ENCODE results near the gene MYL4. TPM values are rescaled to one million over a fixed set of nuclear protein-coding genes. Genes with fewer than 3 reads are reported as not detected.
A peak's percentile ranks its signal among the peaks of the same experiment; 100 is the strongest.

Gene MYL4
- total RNA-seq, 1 donor from 2014 or later = not detected

DNA sequence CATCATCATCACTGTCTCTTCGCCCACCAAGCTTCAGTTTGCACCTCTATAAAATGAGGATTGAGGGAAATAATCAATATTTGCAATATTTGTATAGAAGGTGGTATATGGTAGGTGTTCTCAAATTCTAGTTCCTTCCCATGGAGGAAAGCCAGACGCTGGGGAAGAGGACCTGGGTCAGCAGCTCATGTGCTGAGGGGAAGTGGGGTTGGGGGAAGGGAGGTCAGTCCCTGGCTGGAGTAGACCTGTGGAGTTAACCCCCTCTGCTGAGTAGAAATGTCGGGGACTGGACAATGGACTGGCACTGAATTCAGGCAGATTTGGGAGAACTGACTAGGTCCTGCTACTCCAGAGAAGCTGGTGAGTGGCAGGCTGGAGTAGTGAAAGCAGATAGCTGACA, 31.7 kb downstream of the MYL4 start:
- peak overlapping the region; percentile 92 for H3K27ac Mint-ChIP-seq (ENCODE audit: unreplicated experiment)
- H3K4me3 Mint-ChIP-seq (ENCODE audit: unreplicated experiment) = no peak overlapping the region

DNA sequence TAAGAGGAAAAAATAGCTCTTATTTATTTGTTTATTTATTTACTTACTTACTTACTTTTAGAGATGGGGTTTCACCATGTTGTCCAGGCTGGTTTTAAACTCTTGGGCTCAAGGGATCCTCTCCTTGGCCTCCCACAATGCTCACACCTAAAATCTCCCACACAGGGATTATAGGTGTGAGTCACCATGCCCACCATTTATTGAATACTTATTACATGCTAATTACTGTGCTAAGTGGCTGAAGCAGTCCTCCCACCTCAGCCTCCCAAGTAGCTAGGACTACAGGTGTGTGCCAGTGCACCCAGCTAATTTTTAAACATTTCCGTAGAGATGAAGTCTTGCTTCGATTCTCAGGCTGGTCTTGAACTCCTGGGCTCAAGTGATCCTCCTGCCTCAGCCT, 33.5 kb downstream of the MYL4 start:
- no peak for DNase-seq (ENCODE audit: extremely low spot score, unreplicated experiment)
- TF ChIP-seq, protein P1, sequence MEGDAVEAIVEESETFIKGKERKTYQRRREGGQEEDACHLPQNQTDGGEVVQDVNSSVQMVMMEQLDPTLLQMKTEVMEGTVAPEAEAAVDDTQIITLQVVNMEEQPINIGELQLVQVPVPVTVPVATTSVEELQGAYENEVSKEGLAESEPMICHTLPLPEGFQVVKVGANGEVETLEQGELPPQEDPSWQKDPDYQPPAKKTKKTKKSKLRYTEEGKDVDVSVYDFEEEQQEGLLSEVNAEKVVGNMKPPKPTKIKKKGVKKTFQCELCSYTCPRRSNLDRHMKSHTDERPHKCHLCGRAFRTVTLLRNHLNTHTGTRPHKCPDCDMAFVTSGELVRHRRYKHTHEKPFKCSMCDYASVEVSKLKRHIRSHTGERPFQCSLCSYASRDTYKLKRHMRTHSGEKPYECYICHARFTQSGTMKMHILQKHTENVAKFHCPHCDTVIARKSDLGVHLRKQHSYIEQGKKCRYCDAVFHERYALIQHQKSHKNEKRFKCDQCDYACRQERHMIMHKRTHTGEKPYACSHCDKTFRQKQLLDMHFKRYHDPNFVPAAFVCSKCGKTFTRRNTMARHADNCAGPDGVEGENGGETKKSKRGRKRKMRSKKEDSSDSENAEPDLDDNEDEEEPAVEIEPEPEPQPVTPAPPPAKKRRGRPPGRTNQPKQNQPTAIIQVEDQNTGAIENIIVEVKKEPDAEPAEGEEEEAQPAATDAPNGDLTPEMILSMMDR (IDR thresholded peaks at IDR 0.05) = no peak
- peaks cover 12% of the 10 kb centered on the region for H3K27me3 Mint-ChIP-seq (ENCODE audit: unreplicated experiment)
- no peak overlapping the region for H3K4me3 Mint-ChIP-seq (ENCODE audit: unreplicated experiment)
- no peaks in the 10 kb centered on the region for H3K9me3 Mint-ChIP-seq (ENCODE audit: unreplicated experiment)
- no peaks in the 10 kb centered on the region for H3K36me3 Mint-ChIP-seq (ENCODE audit: unreplicated experiment)
- H3K27ac Mint-ChIP-seq (ENCODE audit: unreplicated experiment) = no peak overlapping the region
- peaks cover 17% of the 10 kb centered on the region for H3K4me1 Mint-ChIP-seq (ENCODE audit: unreplicated experiment)

More for the DNA sequence above, 31.7 kb downstream of the MYL4 start:
- TF ChIP-seq, protein P1 (IDR thresholded peaks at IDR 0.05) = no peak
- H3K36me3 Mint-ChIP-seq (ENCODE audit: unreplicated experiment) = no peaks in the 10 kb centered on the region
- peaks cover 17% of the 10 kb centered on the region for H3K4me1 Mint-ChIP-seq (ENCODE audit: unreplicated experiment)
- H3K27me3 Mint-ChIP-seq (ENCODE audit: unreplicated experiment) = peaks cover 4% of the 10 kb centered on the region
- H3K9me3 Mint-ChIP-seq (ENCODE audit: unreplicated experiment) = no peaks in the 10 kb centered on the region
- DNase-seq (ENCODE audit: extremely low spot score, unreplicated experiment) = no peak

DNA sequence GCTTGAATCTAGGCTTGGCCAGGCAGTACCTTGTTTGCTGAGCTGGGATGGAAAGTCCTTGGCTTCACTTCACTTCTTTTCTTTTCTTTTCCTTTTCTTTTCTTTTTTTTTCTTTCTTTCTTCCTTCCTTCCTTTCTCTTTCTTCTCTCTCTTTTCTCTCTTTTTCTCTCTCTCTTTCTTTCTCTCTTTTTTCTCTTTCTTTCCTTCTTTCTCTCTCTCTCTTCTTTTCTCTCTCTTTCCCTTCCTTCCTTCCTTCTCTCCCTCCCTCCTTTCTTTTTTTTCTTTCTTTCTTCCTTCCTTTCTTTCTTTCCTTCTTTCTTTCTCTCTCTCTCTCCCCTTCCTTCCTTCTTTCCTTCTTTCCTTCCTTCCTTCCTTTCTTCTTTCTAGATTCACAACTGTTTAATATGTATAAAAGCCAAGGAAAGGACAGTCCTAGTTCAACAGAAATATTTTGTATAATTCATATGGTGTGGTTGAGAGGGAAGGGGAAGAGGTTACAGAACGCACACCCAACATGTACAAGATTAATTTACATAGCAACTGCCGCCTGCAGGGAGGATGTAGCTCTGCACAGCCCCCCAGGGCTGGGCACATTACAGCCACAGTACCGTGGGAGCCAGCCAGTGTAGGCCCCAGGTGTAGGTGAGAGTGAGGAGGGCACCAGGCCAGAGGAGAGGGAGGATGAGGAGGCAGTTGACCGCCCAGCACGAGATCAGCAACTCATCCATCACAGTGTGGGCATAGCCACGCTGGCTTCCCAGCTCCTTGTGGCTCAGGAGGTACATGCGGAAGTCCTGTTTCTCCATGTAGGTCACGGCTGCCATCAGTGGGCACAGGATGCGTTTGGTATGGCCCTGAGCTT, 34.8 kb downstream of the MYL4 start:
- TF ChIP-seq, protein P1 (IDR thresholded peaks at IDR 0.05) = no peak
- H3K9me3 Mint-ChIP-seq (ENCODE audit: unreplicated experiment) = no peaks in the 10 kb centered on the region
- H3K4me3 Mint-ChIP-seq (ENCODE audit: unreplicated experiment) = no peak overlapping the region
- peaks cover 17% of the 10 kb centered on the region for H3K4me1 Mint-ChIP-seq (ENCODE audit: unreplicated experiment)
- H3K27me3 Mint-ChIP-seq (ENCODE audit: unreplicated experiment) = peaks cover 12% of the 10 kb centered on the region
- DNase-seq (ENCODE audit: extremely low spot score, unreplicated experiment) = no peak
- no peak overlapping the region for H3K27ac Mint-ChIP-seq (ENCODE audit: unreplicated experiment)
- no peaks in the 10 kb centered on the region for H3K36me3 Mint-ChIP-seq (ENCODE audit: unreplicated experiment)

DNA sequence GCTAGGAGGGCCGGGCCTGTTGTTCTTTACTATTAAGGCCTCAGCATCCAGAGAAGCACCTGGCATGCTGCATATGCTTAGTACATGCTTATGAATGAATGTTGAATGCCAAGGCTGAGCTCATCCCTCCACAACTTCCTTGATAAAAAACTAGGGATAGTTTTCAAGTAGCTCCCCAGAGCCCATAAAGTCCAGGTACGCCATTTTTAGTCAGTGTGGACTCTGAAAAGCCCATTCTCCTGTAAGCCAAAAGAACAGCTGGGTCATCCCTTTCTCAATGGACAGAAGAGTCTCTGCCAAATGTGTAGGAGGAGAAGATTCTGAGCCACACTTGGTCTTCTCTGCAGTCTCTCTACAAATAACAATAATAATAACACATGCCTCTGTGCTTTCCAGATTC, 35.5 kb downstream of the MYL4 start:
- Mint-ChIP-seq H3K4me1 (ENCODE audit: unreplicated experiment) (peaks cover 14% of the 10 kb centered on the region), H3K9me3 (ENCODE audit: unreplicated experiment) (no peaks in the 10 kb centered on the region), H3K4me3 (ENCODE audit: unreplicated experiment) (no peak overlapping the region), H3K27ac (ENCODE audit: unreplicated experiment) (no peak overlapping the region), H3K27me3 (ENCODE audit: unreplicated experiment) (peaks cover 12% of the 10 kb centered on the region), H3K36me3 (ENCODE audit: unreplicated experiment) (no peaks in the 10 kb centered on the region)
- no peak for DNase-seq (ENCODE audit: extremely low spot score, unreplicated experiment)
- TF ChIP-seq, protein P1 (IDR thresholded peaks at IDR 0.05) = no peak

DNA sequence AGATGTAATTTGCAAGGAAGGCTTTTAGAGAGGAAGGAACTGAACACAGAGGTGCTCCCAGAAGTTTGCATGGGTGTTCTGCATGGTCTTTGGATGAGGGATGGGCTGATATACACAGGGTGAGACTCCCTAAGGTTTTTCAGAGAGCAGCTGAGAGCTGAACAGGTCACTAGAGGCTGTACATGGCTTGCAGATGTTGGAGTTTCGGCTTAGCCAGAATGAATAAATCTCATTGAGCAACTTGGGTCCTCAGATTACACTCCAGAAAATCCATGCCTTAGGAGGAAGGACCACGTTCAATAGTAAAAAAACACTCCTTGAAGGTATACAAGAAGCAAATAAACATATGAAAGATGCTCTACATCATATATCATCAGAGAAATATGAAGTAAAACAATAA, 37.0 kb downstream of the MYL4 start:
- no peak for DNase-seq (ENCODE audit: extremely low spot score, unreplicated experiment)
- TF ChIP-seq, protein P1 (IDR thresholded peaks at IDR 0.05) = no peak
- Mint-ChIP-seq H3K9me3 (ENCODE audit: unreplicated experiment) (no peaks in the 10 kb centered on the region), H3K4me3 (ENCODE audit: unreplicated experiment) (no peak overlapping the region), H3K27ac (ENCODE audit: unreplicated experiment) (no peak overlapping the region), H3K27me3 (ENCODE audit: unreplicated experiment) (peaks cover 12% of the 10 kb centered on the region), H3K36me3 (ENCODE audit: unreplicated experiment) (no peaks in the 10 kb centered on the region), H3K4me1 (ENCODE audit: unreplicated experiment) (no peaks in the 10 kb centered on the region)

All from osteocyte (in vitro differentiated cells).